Stimulated activated CD4-positive, alpha-beta T cell treated with anti-CD3 and anti-CD28 coated beads, TNF-alpha, amount 100 ng/mL, for 48 hours (primary cell): Measurements from ENCODE around the gene ARHGAP29.

Source experiments
- DNase-seq, 3 donors: peaks; one replicate each; pipeline ENCODE4 v3.0.0-alpha.2; 2020; ENCODE audit warnings: low read depth in 3 of 3

The ARHGAP29 gene

GRCh38 chr1:94237291-94238226 lies at the start of gene ARHGAP29:
Gene ARHGAP29, minus strand, starts transcription at chr1:94237584. Its CDS starts 5,973 bp downstream, at chr1:94231611.
- peak in 2 of 3 donors; percentile 35 to 75 for DNase-seq

GRCh38 chr1:94286864-94287437 lies 49.6 kb upstream of the ARHGAP29 start:
- no peak for DNase-seq

- no peak for DNase-seq
Measured at GRCh38 chr1:94285031-94285654, 47.8 kb upstream of the ARHGAP29 start.

- no peak for DNase-seq
Measured at GRCh38 chr1:94284476-94284875, 47.1 kb upstream of the ARHGAP29 start.

- no peak for DNase-seq
Measured at GRCh38 chr1:94283462-94283861, 46.1 kb upstream of the ARHGAP29 start.

GRCh38 chr1:94282143-94282711 lies 44.8 kb upstream of the ARHGAP29 start:
- DNase-seq, result no peak

- no peak for DNase-seq
Measured at GRCh38 chr1:94281361-94282142, 44.2 kb upstream of the ARHGAP29 start.

- no peak for DNase-seq
Measured at GRCh38 chr1:94280541-94280940, 43.2 kb upstream of the ARHGAP29 start.

- DNase-seq, result no peak
Measured at GRCh38 chr1:94279462-94279861, 42.1 kb upstream of the ARHGAP29 start.

GRCh38 chr1:94279038-94279437 lies 41.7 kb upstream of the ARHGAP29 start:
- DNase-seq, result no peak

GRCh38 chr1:94276988-94277434 lies 39.6 kb upstream of the ARHGAP29 start:
- DNase-seq, result no peak

GRCh38 chr1:94275083-94275482 lies 37.7 kb upstream of the ARHGAP29 start:
- DNase-seq, result no peak

- DNase-seq, result no peak
Measured at GRCh38 chr1:94274561-94274960, 37.2 kb upstream of the ARHGAP29 start.

- DNase-seq, result no peak
Measured at GRCh38 chr1:94273111-94273510, 35.7 kb upstream of the ARHGAP29 start.

- DNase-seq, result no peak
Measured at GRCh38 chr1:94272388-94272787, 35.0 kb upstream of the ARHGAP29 start.

GRCh38 chr1:94271373-94271772 lies 34.0 kb upstream of the ARHGAP29 start:
- no peak for DNase-seq

- DNase-seq, result no peak
Measured at GRCh38 chr1:94270801-94271203, 33.4 kb upstream of the ARHGAP29 start.

GRCh38 chr1:94269921-94270320 lies 32.5 kb upstream of the ARHGAP29 start:
- no peak for DNase-seq

- no peak for DNase-seq
Measured at GRCh38 chr1:94265906-94266305, 28.5 kb upstream of the ARHGAP29 start.

GRCh38 chr1:94265011-94265422 lies 27.6 kb upstream of the ARHGAP29 start:
- DNase-seq, result no peak

GRCh38 chr1:94260635-94261387 lies 23.4 kb upstream of the ARHGAP29 start:
- DNase-seq, result no peak
